Daoy (cell line): ENCODE results near the gene ZNF197. TPM values are rescaled to one million over a fixed set of nuclear protein-coding genes. Genes with fewer than 3 reads are reported as not detected.
A peak's percentile ranks its signal among the peaks of the same experiment; 100 is the strongest.
"Not testable (repeated sequence)": the region's sequence is repeated elsewhere in the genome, so short reads cannot be mapped to it uniquely, and the experiment has no call there.

Experiments used
- DNase-seq: peaks from one replicate; pipeline ENCODE4 v3.0.0-alpha.2; 2015; ENCODE audit warnings: low read depth
- total RNA-seq: library from RNA; depleted of rRNA; stranded (reverse); fragments of >200 nt; shearing (Covaris generic); gene quantifications from 2 replicates; pipeline ENCODE4 v1.2.3, GENCODE V29; 2014; rRNA removed

Gene ZNF197
- 11.1 and 12.8 TPM in 2 replicates for total RNA-seq

DNA sequence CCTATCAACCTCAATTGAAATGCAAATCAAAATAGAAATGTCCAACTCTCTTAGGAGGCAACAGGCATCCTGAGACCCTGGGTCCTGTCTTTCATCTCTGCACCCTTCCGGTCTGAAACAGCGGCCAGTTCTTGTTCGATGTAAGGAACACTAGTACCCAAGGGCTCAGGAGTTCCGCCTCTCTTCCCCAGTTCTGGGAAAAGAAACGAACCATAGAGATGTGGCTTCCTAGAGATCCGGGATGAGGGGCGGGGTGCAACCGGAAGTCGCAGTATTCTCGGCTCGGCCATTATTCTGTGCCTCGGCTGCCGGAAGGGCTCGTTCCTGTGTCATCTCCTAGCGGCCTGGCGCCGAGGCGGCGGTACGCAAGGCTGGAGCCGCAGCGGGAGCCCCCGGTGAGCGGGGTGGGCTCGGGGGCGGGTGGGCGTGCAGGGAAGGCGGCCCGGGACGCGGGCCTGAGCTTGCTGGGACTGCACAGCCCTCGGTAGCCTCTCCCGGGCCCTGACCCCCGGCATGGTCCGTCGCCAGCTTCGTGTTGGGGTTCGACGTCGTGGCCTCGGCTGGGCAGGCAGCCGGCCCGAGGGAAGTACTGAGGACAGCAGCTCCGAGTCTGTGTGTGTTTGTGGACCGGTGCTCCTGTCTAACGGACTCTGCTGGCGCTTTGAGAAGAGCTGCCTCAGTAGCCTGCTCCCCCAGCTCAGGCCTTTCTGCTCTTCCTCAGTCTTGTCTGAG is at the start of gene ZNF197:
TSS of gene ZNF197 (plus strand) at position 288 of the 732 bp plus-strand sequence. CDS start 4,119 bp downstream, outside the sequence.
- peak; percentile 87 for DNase-seq

DNA sequence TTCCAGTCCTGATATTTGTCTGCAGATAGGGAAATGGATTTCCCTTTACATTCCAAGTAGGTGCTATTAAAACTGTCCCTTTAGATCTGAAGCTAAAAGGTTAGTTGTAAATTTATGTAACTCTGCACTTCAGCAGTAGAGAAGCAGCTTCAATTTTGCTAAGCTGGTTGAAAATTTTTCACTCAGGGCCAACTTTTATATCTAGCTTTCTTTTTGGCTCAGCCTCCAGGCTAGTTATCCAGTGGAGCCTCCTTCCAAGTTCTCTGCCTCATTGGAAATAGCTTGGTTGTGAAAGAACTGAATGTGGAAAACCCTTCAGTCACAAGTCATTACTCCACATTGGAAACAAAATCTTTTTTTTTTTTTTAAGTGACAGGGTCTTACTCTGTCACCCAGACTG is 48.2 kb upstream of the ZNF197 start:
- DNase-seq = no peak

DNA sequence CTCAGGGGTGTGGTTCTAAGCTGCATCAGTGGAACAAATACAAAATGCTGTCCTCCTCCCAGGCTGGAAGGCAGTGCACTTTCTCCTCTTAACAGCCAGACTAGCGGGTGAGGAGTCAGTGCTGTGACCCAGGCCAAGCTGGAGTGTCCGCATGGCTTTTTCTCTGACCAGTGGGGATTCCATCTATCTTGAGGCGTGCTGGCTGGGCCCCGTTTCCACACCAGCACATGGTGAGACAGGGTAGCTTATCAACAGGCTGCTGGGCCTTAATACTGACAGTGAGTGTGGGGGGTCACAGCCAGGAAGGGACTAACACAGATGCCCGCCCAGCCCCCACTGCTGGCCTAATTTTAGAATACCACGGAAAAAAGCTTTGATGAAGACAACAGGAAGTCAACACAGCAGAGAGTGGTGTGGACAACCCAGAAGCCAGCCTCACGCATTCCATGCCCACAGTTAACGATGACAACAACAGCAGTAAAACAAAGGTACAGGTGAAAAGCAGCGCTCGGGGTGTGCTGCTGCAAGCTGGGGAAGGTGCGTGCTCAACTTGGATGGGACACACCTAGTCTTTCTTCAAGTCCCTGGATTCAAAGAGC is 47.4 kb upstream of the ZNF197 start:
- not testable (repeated sequence) for DNase-seq

DNA sequence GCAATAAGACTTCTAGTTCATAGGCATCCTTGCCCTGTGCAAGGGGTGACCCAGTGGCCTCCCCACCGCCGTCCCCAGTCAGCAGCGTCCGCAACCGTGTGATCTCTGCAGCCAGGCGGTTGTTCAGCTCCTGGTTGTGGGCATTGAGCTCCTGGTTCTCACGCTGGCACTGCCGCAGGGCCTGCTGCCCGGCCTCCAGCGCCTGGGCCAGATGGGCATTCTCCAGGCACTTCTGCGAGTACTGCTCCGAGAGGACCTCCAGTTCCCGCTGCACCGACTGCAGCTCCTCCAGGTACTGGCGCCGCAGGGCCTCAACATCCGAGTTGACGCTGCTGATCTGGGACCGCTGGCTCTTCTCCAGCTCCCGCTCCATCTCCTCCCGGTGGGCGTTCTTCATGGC is 46.5 kb upstream of the ZNF197 start:
- DNase-seq = not testable (repeated sequence)

DNA sequence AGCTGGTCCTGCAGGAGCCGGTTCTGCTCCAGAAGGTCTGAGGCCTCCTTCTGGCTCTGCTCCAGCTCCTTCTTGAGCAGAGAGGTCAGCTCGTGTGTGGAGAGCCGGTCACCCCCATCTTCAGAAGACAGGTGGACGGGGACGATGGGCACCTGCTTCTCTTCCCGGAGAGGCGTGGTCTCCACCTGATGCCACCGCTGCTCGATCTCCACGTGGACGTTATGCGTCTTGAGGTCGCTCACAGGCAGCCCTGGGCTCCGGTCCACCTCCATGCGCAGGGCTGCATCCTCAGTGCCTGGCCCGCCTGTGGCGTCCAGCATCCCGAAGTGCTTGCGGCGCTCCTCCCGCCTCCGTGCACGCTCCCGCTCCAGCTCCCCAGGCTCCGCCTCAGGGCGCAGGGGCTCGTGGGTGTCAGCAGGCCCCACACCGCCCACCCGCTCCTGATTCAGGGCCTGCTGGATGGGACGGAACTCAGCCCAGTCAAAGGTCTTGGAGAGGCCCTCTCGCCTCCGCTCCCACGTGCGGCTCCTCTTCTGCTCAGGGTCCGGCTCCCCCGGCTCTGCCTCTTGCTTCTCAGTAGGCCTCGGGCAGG is 45.8 kb upstream of the ZNF197 start:
- DNase-seq = not testable (repeated sequence)

DNA sequence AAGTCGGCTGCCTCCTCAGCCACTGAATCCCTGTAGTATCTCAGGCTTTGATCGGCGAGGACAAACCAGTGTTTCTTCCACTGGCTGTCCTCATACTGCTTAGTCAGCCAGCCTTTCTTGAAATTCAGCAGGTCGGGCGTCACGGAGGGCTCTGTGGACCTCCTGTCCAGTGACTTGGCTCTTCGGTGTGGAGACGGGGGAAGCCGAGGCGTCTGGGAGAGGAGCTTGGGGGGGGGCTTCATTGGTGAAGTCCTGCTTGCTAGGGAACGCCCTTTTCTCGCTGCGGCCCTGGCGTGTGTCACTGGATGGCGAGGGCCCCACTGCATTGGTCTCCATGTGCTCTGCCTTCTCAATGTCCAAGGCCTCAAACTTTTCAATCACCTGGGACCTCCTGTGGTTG is 45.1 kb upstream of the ZNF197 start:
- not testable (repeated sequence) for DNase-seq

DNA sequence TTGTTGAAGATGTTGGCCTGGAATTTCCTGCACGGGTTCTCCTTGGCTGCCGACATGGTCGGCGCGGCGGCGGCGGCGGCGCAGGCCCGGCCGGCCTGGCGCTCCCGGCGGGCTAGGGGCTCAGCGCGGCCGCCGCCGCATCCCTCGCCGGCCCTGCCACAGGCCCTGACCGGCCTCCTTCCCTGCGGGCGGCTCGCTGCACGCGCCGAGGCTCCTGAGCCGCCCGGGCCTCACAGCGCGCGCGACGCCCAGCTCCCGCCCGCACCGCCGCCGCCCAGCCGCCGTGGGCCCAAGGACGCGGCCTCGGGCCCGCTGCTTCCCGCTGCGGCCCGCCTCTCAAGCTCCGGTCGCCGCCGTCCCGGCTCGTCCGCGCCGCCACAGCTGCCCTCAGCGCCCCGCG is 43.9 kb upstream of the ZNF197 start:
- DNase-seq = not testable (repeated sequence)

DNA sequence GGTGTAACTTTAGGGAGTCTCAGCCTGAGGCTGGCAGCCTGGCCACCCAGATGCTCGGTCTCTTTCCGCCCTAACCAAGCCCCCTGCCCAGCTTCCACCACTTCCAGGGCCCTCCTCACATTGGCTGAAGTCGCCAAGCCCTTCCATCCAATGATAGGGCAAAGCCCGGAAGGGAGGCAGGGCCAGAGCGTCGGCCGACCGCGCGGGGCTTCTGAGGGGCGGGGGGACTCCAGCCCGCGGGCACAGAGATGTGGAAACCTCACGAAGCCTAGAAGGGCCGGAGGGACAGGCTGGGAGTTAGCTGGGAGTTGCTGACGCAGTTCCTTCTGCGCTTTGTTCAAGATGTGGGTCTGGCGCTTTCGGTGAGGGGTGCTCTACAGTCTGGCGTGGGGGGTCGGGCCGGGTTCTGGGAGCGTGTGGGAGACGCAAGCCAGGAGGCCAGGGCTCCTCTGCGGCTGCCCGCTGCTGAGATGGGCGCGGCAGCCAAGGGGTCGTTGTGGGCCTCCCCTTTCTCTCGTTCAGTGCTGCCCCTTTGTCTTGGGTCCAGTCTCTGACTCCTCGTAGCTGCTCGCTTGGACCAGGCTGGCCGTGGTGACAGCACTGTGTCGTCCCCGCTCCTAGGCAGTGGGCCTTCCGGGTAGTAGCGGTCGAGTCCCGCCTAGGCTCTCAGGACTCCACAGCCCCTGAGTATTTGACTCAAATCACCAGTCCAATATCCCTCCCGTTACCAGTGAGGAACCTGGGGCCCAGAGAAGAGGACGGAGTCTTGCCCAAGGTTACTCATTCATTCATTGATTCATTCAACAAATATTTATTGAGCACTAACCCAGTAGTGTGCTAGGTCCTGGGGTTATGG is 40.0 kb upstream of the ZNF197 start, which contains the start of gene ZNF660:
TSS of gene ZNF660 (plus strand) at position 319 of the 856 bp plus-strand sequence. CDS start 9,230 bp downstream, outside the sequence.
- DNase-seq = peak; percentile 65

DNA sequence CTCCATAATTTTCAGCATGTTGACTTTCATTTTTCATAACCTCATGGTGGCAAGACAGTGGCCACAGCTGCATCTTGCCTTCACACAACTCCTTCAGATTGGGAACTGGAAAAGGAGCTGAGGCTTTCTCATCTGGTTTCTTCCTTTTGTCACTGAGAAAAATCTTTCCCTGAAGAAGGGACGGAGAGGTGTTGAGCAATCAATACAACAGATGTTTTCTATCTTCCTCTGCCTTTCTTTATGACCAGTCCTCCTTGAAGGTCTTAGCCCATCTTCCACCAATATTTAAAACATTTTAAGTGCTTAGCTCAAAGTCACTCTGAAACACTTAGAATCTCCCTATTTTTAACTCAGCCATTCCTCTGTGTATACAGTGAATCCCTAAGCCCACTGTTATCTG is 28.2 kb upstream of the ZNF197 start:
- DNase-seq = no peak

DNA sequence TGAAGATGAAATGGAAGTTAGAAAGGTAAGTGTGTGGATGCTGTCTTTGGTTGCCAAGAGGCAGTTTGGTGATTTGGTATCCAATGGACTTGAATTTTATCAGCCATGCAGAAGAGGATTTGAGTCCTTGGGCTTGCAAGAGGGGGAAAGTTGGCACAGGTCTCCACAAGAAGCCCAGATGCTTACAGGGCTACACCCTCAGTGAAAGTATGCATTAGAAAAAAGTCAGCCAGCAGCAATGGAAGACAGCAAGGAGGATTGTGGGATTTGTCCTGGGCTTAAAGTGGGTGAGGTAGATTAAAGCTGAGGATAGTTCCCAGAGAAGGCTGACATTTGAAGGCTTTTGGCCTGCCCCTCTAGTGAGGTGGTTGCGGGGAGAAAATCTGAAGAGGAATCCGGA is 23.1 kb upstream of the ZNF197 start:
- no peak for DNase-seq

DNA sequence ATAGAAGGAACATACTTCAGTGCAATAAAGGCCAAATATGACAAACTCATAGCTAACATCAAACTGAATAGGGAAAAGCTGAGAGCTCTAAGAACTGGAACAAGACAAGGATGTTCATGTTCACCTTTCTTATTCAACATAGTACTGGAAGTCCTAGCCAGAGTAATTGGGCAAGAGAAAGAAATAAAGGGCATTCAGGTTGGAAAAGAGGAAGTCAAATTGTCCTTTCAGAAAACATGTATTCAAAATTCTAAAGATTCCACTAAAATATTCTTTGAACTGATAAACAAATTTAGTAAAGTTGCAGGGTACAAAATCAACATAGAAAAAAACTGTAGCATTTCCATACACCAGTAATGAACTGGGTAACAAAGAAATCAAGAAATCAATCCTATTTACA is 12.2 kb upstream of the ZNF197 start:
- DNase-seq = no peak

DNA sequence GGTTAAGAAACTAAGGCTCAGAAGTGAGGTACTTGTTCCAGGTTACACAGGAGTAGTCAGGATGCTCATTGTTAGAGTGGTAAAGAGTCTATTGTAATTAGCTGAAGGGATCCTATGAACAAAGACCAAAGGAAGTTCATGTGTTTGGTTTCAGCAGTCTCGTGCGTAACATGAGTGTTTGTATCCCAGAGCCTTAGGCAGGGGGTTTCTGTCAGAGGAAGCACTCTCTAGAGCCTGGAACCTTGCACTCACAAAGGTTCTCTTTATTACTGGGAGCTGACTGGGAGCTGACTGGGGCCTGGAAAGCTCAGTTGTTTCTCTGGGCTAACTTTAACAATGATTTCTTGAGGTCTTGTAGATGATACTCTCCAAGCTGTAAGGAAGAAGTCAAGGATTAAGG is 3.9 kb downstream of the ZNF197 start:
- no peak for DNase-seq

DNA sequence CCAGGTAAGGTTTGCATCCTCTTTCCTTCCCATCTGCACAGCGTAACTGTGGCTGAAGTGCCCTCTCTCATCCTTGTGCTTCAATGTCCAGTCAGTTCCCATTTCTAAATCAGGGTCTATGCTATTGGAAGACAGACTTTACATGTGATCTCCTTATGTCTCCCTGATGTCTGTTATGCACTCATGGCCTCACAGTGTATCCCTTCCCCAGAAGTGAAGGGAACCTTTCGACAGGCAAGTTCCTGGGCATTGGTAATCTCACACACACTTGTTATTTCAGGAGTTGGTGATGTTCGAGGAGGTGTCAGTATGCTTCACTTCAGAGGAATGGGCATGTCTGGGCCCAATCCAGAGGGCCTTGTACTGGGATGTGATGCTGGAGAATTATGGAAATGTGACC is 7.4 kb downstream of the ZNF197 start:
- DNase-seq = no peak

DNA sequence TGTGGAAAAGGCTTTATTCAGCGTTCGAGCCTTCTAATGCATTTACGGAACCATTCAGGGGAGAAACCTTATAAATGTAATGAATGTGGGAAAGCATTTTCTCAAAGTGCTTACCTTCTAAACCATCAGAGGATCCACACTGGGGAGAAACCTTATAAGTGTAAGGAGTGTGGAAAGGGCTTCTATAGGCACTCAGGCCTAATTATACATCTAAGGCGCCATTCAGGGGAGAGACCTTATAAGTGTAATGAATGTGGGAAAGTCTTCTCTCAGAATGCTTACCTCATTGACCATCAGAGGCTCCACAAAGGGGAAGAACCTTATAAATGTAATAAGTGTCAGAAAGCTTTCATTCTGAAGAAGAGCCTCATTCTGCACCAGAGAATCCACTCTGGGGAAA is 17.5 kb downstream of the ZNF197 start:
- DNase-seq = no peak

DNA sequence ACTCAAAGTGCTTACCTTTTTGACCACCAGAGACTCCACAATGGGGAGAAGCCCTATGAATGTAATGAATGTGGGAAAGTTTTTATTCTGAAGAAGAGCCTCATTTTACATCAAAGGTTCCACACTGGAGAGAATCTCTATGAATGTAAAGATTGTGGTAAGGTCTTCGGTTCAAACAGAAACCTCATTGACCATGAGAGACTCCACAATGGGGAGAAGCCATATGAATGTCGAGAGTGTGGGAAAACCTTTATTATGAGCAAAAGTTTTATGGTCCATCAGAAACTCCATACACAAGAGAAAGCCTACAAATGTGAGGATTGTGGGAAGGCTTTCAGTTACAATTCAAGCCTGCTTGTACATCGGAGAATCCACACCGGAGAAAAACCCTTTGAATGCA is 18.2 kb downstream of the ZNF197 start:
- no peak for DNase-seq

DNA sequence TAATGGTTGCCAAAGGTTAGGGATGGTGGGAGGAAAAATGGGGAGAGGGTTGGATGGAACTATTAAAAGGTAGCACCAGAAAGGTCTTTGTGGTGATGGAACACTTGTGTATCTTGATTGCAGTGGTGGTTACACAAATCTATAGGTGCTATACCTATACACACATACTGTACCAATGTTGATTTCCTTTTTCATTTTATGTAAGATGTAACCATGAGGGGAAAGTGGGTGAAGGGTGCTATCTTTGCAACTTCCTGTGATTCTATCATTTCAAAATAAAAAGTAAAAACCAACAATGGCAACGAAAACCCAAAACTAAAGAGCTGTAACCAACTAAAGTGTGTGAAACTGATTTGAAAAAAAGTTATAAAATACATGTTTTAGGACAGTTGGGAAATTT is 22.9 kb downstream of the ZNF197 start:
- DNase-seq = no peak

DNA sequence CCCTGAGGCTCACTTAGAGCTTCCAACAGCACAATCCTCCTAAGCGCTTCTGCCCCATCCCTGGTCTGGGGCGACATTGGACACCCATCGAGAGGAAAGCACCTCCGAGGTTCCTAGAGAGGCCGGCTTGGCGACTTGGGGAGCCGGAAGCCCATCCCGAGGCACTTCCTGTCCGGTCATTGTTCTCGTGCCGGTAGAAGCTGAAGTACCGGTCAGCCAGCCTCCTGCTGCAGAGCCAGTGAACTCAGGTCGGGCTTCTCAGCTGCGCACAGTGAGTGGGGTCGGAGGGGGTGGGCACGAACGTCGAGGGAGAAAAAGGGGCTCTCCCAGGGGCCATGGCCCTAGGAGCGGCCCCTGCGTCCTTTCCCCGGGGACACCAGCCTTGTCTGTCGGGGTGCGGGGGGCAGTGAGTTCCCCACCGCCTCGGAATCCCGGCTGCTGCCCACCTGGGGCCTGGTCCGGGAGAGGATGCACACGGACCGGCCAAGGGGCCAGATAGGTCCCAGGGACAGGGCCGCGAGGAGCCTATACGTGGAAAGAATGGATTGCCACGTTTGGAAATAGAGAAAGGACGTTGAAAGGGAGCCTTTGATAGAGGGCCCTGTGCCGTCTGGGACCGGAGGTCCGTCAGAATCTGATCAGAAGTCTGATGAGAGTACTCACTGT is 23.9 kb downstream of the ZNF197 start, which contains the start of gene ZNF35:
TSS of gene ZNF35 (plus strand) at position 169 of the 666 bp plus-strand sequence. CDS start 2,336 bp downstream, outside the sequence.
- DNase-seq = peak; percentile 85

DNA sequence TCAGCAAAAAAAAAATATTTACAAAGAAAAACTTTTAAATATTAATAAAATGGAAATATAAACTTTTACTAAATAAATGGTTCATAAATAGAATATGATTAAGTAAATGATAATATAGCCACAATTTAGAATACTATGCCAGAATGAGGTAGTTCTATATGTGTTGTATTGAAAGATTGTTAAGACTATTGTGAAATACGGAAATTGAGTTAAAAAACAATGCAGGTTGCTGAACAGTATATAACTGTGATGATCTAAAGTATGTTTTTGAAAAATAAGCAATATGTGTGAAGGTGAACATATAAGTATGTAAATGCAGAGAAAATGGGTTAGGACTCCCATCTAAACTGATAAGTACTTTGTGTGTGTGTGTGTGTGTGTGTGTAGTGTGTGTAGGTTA is 24.9 kb downstream of the ZNF197 start:
- DNase-seq = no peak

DNA sequence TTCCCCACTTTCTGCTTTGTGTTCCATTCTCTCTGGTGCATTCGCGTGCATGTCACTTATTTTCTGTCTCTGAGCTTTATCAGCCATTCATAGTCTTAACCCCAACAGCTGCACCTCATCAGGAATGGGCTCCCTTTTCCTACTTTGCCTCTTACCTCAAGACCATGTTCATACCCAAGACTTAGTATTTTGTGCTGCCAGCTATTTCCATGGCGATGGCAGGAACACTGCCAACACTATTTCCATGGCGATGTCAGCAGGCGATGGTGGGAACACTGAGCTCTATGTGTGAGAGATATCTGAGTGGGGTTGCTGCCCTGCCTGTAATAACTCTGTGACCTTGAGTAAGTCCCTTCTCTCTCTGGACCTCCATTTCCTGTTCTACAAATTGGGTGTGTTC is 29.2 kb downstream of the ZNF197 start:
- DNase-seq = no peak

DNA sequence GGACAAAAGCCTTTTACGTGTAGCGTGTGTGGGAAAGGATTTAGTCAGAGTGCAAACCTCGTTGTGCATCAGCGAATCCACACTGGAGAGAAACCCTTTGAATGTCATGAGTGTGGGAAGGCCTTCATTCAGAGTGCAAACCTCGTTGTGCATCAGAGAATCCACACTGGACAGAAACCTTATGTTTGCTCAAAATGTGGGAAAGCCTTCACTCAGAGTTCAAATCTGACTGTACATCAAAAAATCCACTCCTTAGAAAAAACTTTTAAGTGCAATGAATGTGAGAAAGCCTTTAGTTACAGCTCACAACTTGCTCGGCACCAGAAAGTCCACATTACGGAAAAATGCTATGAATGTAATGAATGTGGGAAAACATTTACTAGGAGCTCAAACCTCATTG is 34.2 kb downstream of the ZNF197 start:
- DNase-seq = no peak

DNA sequence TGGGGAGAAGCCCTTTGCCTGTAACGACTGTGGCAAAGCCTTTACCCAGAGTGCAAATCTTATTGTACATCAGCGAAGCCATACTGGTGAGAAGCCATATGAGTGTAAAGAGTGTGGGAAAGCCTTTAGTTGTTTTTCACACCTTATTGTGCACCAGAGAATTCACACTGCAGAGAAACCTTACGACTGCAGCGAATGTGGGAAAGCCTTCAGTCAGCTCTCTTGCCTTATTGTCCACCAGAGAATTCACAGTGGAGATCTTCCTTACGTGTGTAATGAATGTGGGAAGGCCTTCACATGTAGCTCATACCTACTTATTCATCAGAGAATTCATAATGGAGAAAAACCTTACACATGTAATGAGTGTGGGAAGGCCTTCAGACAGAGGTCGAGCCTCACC is 34.6 kb downstream of the ZNF197 start:
- DNase-seq = no peak
